ENCODE measurements around the gene ASB2.

ASB2 gene

GRCh38 chr14:93945070-93945399 lies 31.3 kb downstream of the ASB2 start:
- no peak for DNase-seq

GRCh38 chr14:93944348-93945069 lies 31.9 kb downstream of the ASB2 start:
- DNase-seq: no peak

- DNase-seq: no peak
Measured at GRCh38 chr14:93943930-93944329, 32.4 kb downstream of the ASB2 start.

GRCh38 chr14:93943052-93943451 lies 33.3 kb downstream of the ASB2 start:
- no peak for DNase-seq

GRCh38 chr14:93941293-93941910 lies 35.0 kb downstream of the ASB2 start:
- DNase-seq: no peak

- DNase-seq: no peak
Measured at GRCh38 chr14:93940437-93940836, 35.9 kb downstream of the ASB2 start.

GRCh38 chr14:93939304-93940229 lies 36.8 kb downstream of the ASB2 start:
- no peak for DNase-seq

- no peak for DNase-seq
Measured at GRCh38 chr14:93938751-93939303, 37.5 kb downstream of the ASB2 start.

GRCh38 chr14:93937519-93937918 lies 38.9 kb downstream of the ASB2 start:
- DNase-seq: no peak

GRCh38 chr14:93936926-93937325 lies 39.4 kb downstream of the ASB2 start:
- no peak for DNase-seq

- DNase-seq: no peak
Measured at GRCh38 chr14:93936245-93936644, 40.1 kb downstream of the ASB2 start.

- DNase-seq: no peak
Measured at GRCh38 chr14:93935213-93935612, 41.2 kb downstream of the ASB2 start.

- no peak for DNase-seq
Measured at GRCh38 chr14:93932642-93933041, 43.7 kb downstream of the ASB2 start.

- DNase-seq: no peak
Measured at GRCh38 chr14:93930989-93931307, 45.4 kb downstream of the ASB2 start.

GRCh38 chr14:93930296-93930988 lies 45.9 kb downstream of the ASB2 start:
- no peak for DNase-seq

- DNase-seq: no peak
Measured at GRCh38 chr14:93929657-93930056, 46.7 kb downstream of the ASB2 start.

- DNase-seq: no peak
Measured at GRCh38 chr14:93929048-93929535, 47.3 kb downstream of the ASB2 start.

- DNase-seq: no peak
Measured at GRCh38 chr14:93928184-93929047, 48.0 kb downstream of the ASB2 start.

GRCh38 chr14:93927800-93928145 lies 48.6 kb downstream of the ASB2 start:
- DNase-seq: no peak

- DNase-seq: no peak
Measured at GRCh38 chr14:93926873-93927799, 49.2 kb downstream of the ASB2 start, which contains the start of gene FAM181A. Gene FAM181A (plus strand): TSS chr14:93927344. CDS start chr14:93928286, 942 bp downstream.

All from SIG-M5 (cell line).